Endothelial cell of umbilical vein (primary cell): ENCODE measurements around the gene TCF25. TPM values are rescaled to one million over a fixed set of nuclear protein-coding genes. Genes with fewer than 3 reads are reported as not detected.

Source experiments
- BruUV-seq: library from RNA; stranded (reverse); fragments of 400-500 nt; replicated peaks from 2 replicates; lab custom pipeline; 2021; lab: Mats Ljungman, UMichigan
- CTCF ChIA-PET: fragments of 300-600, 350-600 bp; sonication (Branson Sonifier 250); formaldehyde crosslinking; loops from one replicate; lab custom pipeline; 2021; ENCODE audit warnings: antibody characterized with exemption, inconsistent platforms; lab: Charles Lee
- POLR2A ChIA-PET: fragments of 300-600, 350-600 bp; sonication (Branson Sonifier 250); formaldehyde crosslinking; loops from one replicate; lab custom pipeline; 2021; ENCODE audit warnings: antibody characterized with exemption, inconsistent platforms; lab: Charles Lee
- DNase-seq: peaks from one replicate; pipeline ENCODE4 v3.0.0-alpha.2; 2011; ENCODE audit warnings: low read depth, low spot score
- FAIRE-seq: peaks from 2 replicates; lab custom pipeline; 2011; peaks lifted over from hg19 to GRCh38; lab: Jason Lieb, UNC
- H2AFZ ChIP-seq: 2 replicates; pipeline ENCODE4 v1.6.0; 2012; ENCODE audit warnings: low read depth, low read length, control low read depth, inconsistent platforms
- H3K27ac ChIP-seq: 2 replicates; pipeline ENCODE4 v1.5.1; 2011; ENCODE audit warnings: low read depth, mild to moderate bottlenecking, control low read depth, low read length, moderate library complexity; ENCODE audit not compliant: insufficient read depth
- H3K27me3 ChIP-seq, 2 experiments: 2 replicates each; pipeline versions ENCODE4 v1.6.0 to v1.6.1; 2011; ENCODE audit warnings: low read length in 2 of 2, mixed read lengths in 1 of 2; ENCODE audit not compliant: control insufficient read depth in 2 of 2, insufficient read depth in 2 of 2
- H3K36me3 ChIP-seq, 2 experiments: 2 replicates in 1 of 2; 3 replicates in 1 of 2; pipeline ENCODE4 v1.5.1; 2011; ENCODE audit warnings: low read length in 2 of 2, mild to moderate bottlenecking in 1 of 2, moderate library complexity in 1 of 2; ENCODE audit not compliant: control insufficient read depth in 2 of 2, insufficient read depth in 2 of 2; ENCODE audit errors: extremely low read depth in 1 of 2
- H3K4me1 ChIP-seq: 3 replicates; pipeline ENCODE4 v1.5.1; 2011; ENCODE audit warnings: mild to moderate bottlenecking, low read length; ENCODE audit not compliant: control insufficient read depth, insufficient read depth; ENCODE audit errors: extremely low read depth
- H3K4me2 ChIP-seq: 2 replicates; pipeline ENCODE4 v1.6.1; 2011; ENCODE audit warnings: low read length, control low read depth, mixed read lengths; ENCODE audit not compliant: insufficient read depth
- H3K4me3 ChIP-seq, 3 experiments: fragments of 200-600 bp in 1 of 3; sonication (generic), shearing (Covaris generic) in 1 of 3; replicated peaks in 1 of 3; 2 replicates each; pipeline ENCODE4 v1.5.1; 2011 to 2016; ENCODE audit warnings: control low read depth in 3 of 3, low read length in 3 of 3, mild to moderate bottlenecking in 2 of 3, inconsistent platforms in 1 of 3, low read depth in 1 of 3, moderate library complexity in 1 of 3; ENCODE audit not compliant: insufficient read depth in 1 of 3
- H3K79me2 ChIP-seq: 2 replicates; pipeline ENCODE4 v1.6.0; 2012; ENCODE audit warnings: low read length, inconsistent platforms; ENCODE audit not compliant: control insufficient read depth, insufficient read depth
- H3K9ac ChIP-seq: replicated peaks from 2 replicates; pipeline ENCODE3; 2011; ENCODE audit warnings: low read length, control low read depth; ENCODE audit not compliant: insufficient read depth; ENCODE audit errors: extremely low read depth
- H3K9me1 ChIP-seq: replicated peaks from 3 replicates; pipeline ENCODE4 v1.6.0; 2011; ENCODE audit warnings: mild to moderate bottlenecking, low read length; ENCODE audit not compliant: control insufficient read depth, insufficient read depth; ENCODE audit errors: extremely low read depth
- H3K9me3 ChIP-seq: replicated peaks from 2 replicates; pipeline ENCODE4 v1.5.1; 2012; ENCODE audit warnings: low read length, inconsistent platforms; ENCODE audit not compliant: control insufficient read depth, insufficient read depth
- H4K20me1 ChIP-seq: replicated peaks from 2 replicates; pipeline ENCODE3; 2011; ENCODE audit warnings: mild to moderate bottlenecking, low read length; ENCODE audit not compliant: control insufficient read depth, insufficient read depth; ENCODE audit errors: extremely low read depth
- EZH2 ChIP-seq: IDR thresholded peaks from 2 replicates; pipeline ENCODE4 v1.6.1; 2012; ENCODE audit warnings: borderline replicate concordance, low read depth, mild to moderate bottlenecking, moderate library complexity, low read length, inconsistent platforms; ENCODE audit not compliant: severe bottlenecking
- FOS ChIP-seq: IDR thresholded peaks from 2 replicates; pipeline ENCODE4 v1.6.1; 2011; ENCODE audit warnings: mild to moderate bottlenecking, low read length, moderate library complexity, borderline replicate concordance; ENCODE audit not compliant: insufficient read depth
- GATA2 ChIP-seq: IDR thresholded peaks from 2 replicates; pipeline ENCODE4 v1.7.0; 2011; ENCODE audit warnings: low read depth, mild to moderate bottlenecking, moderate library complexity, mixed read lengths, low read length; ENCODE audit not compliant: insufficient read length, insufficient read depth
- JUN ChIP-seq: IDR thresholded peaks from 2 replicates; pipeline ENCODE4 v1.6.1; 2011; ENCODE audit warnings: borderline replicate concordance, low read depth; ENCODE audit not compliant: insufficient read length, insufficient read depth
- MYC ChIP-seq: IDR thresholded peaks from one replicate; pipeline ENCODE4 v1.6.1; 2011; ENCODE audit warnings: mild to moderate bottlenecking, low read depth, low read length
- POLR2A ChIP-seq: IDR thresholded peaks from 2 replicates; pipeline ENCODE4 v1.6.1; 2012; ENCODE audit warnings: low read depth, mild to moderate bottlenecking, control low read depth, low read length
- POLR2AphosphoS5 ChIP-seq: IDR thresholded peaks from 2 replicates; pipeline ENCODE4 v1.6.1; 2012; ENCODE audit warnings: low read depth, mild to moderate bottlenecking, control low read depth, low read length, moderate library complexity; ENCODE audit not compliant: insufficient read depth
- dilution Hi-C: fragments of 300-500 bp; cut with MboI; formaldehyde crosslinking; loops from one replicate; pipeline ENCODE4 v1.15.0; 2019; ENCODE audit warnings: low sequenced_read_pairs; ENCODE audit not compliant: extremely low pct_ligation_motif_present
- intact Hi-C: fragments of 100-400 bp; cut with micrococcal nuclease; formaldehyde crosslinking; loops from one replicate; pipeline ENCODE4 v1.10.0; 2022
- polyA plus RNA-seq, 4 experiments: library from polyadenylated mRNA; depleted of rRNA in 3 of 4; stranded (reverse) in 3 of 4; unstranded in 1 of 4; fragments of >200 nt; gene quantifications; 2 replicates each; pipeline versions ENCODE4 v1.2.1 to v1.2.3, GENCODE V29; 2011 to 2012; ENCODE audit warnings: missing spikeins in 1 of 4
- total RNA-seq: library from RNA; stranded (reverse); gene quantifications from 2 replicates; pipeline ENCODE4 v1.2.3, GENCODE V29; 2021
- TF ChIP-seq, protein P1 (sequence below), 2 donors: IDR thresholded peaks; 1 replicate in 1 of 2; 2 replicates in 1 of 2; pipeline ENCODE4 v1.5.1; 2011; ENCODE audit warnings: low read length in 2 of 2, mild to moderate bottlenecking in 2 of 2, moderate library complexity in 2 of 2, control low read depth in 1 of 2, inconsistent platforms in 1 of 2, low read depth in 1 of 2; ENCODE audit not compliant: insufficient read depth in 1 of 2; ENCODE audit errors: extremely low read depth in 1 of 2
- TF ChIP-seq, protein P2 (sequence below): IDR thresholded peaks from 2 replicates; pipeline ENCODE4 v1.6.1; 2011; ENCODE audit not compliant: insufficient read depth, insufficient read length

The TCF25 gene
- total and polyA plus RNA-seq, 2 donors (not counting 3 experiments of a cell fraction or from before 2014, with no cell fraction given) = 193 to 234 TPM

DNA sequence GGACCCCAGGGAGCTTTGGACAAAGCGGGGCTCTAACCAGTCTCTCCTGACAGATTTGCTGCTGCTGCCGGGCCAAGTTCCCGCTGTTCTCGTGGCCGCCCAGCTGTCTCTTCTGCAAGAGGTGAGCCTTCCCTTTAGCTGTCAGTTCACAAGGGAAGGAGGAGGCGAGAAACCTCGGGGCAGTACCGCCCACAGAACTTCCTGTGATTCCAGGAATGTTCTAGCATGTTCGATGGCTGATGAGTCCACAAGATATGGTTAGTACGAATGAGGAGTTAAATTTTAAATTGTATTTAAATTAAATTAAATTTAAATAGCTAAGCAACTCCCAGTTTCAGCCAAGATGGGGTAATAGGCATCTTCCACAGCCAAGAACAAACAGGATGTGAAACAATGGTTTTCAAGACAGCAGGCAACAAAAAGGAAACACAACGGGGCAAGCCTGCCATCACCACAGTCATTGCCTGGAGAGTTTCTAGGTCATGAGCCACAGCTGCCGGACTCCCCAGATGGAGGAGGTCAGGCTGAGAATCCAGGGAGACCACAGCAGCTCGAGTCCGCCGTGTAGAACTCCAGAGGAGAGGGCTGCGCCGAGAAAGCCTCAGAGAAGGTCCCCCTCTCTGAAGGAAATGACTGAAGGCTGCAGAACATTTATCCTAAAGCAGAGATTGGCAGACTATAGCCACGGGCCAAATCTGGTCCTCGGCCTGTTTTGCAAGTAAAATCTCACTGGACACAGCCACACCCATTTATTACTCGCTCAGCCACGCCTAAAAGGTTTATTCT is 9.5 kb upstream of the TCF25 start:
- dilution Hi-C loops = no loop called here
- Histone ChIP-seq H3K27ac (peak overlapping the region; percentile 87), H3K9me3 (peaks cover 2% of the 10 kb centered on the region), H3K4me1 (peaks cover 16% of the 10 kb centered on the region), H3K9me1 (no peaks in the 10 kb centered on the region), H3K36me3 (no peaks in the 10 kb centered on the region), H3K4me3 (peak overlapping the region in 1 of 3 experiments; percentile 11), H4K20me1 (no peaks in the 10 kb centered on the region), H3K27me3 (no peaks in the 10 kb centered on the region), H3K4me2 (peak overlapping the region; percentile 54), H3K9ac (peak overlapping the region; percentile 45), H3K79me2 (no peaks in the 10 kb centered on the region), H2AFZ (peak overlapping the region; percentile 71)
- DNase-seq = peak; percentile 86
- ChIA-PET POLR2A (interaction anchor here (1.8 kb wide), 1 partner anchor 9 kb away, joined by 5 read pairs; the partner anchor contains the start of gene TCF25), CTCF (interaction anchor here (0.6 to 2.5 kb wide), 7 partner anchors 10 to 193 kb away, joined by 3 to 11 read pairs (median 5); partner anchors contain the start of gene TCF25)
- no TSS peak for BruUV-seq
- no peak for TF ChIP-seq JUN
- TF ChIP-seq MYC = no peak
- TF ChIP-seq GATA2 = no peak
- peak; percentile 51 for TF ChIP-seq POLR2AphosphoS5
- TF ChIP-seq FOS = no peak
- no peak for TF ChIP-seq EZH2
- TF ChIP-seq, protein P1, sequence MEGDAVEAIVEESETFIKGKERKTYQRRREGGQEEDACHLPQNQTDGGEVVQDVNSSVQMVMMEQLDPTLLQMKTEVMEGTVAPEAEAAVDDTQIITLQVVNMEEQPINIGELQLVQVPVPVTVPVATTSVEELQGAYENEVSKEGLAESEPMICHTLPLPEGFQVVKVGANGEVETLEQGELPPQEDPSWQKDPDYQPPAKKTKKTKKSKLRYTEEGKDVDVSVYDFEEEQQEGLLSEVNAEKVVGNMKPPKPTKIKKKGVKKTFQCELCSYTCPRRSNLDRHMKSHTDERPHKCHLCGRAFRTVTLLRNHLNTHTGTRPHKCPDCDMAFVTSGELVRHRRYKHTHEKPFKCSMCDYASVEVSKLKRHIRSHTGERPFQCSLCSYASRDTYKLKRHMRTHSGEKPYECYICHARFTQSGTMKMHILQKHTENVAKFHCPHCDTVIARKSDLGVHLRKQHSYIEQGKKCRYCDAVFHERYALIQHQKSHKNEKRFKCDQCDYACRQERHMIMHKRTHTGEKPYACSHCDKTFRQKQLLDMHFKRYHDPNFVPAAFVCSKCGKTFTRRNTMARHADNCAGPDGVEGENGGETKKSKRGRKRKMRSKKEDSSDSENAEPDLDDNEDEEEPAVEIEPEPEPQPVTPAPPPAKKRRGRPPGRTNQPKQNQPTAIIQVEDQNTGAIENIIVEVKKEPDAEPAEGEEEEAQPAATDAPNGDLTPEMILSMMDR (IDR thresholded peaks at IDR 0.05; ENCODE audit: extremely low read depth in 1 of 2, insufficient read depth in 1 of 2, low read depth in 1 of 2, low read length in 2 of 2) = no peak
- peak; percentile 44 for TF ChIP-seq POLR2A
- TF ChIP-seq, protein P2, sequence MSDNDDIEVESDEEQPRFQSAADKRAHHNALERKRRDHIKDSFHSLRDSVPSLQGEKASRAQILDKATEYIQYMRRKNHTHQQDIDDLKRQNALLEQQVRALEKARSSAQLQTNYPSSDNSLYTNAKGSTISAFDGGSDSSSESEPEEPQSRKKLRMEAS = no peak
- FAIRE-seq = peak; percentile 89
- intact Hi-C loops = loop anchor here (1.0 to 5.0 kb wide), 3 partner anchors 9 to 142 kb away; partner anchors contain the start of genes TCF25, VPS9D1 and ZNF276
